HUDEP-2 (cell line): ENCODE results near the gene CACNA1B.

ENCODE experiments used
- DNase-seq, 76 experiments: peaks; one replicate each; lab custom pipeline; 2025; ENCODE audit not compliant: unreplicated experiment in 76 of 76; lab: John Stamatoyannopoulos, UW

The CACNA1B gene

DNA sequence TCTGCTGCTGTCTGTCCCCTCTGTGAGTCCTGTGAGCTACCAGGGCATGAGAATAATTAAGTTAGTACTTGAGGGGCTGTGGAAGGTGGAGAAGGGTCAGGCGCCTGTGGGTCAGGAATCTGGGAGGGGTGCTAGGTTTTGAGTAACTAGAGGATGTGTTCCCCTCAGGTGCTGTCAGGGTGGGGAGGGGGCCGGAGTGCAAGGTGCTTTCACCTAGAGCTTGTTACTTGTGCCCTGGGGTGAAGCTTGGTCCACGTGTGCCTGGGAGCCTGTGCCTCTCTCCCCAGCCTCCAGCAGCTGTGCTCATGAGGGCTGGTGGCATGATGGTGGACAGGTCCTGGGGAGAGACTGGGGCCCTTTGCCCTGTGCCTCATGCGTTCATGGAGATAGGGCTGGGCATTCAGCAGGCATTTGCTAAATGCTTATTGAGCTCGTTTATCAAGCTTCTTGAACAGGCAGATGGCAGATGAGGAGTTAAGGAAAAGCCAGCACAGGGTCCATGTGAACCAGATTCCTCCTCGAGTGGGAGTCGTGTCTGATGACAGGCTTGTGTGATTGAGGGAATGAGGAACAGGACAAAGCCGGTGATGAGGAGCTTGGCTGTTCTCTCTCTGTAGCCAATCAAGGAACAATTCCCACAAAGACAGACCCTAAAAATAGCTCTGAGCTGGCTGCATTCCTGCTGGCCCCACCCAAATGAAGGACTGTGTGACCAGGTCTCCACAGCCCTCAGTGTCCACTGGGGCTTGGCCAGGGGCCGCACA lies 40.9 kb downstream of the CACNA1B start:
- no peak for DNase-seq

DNA sequence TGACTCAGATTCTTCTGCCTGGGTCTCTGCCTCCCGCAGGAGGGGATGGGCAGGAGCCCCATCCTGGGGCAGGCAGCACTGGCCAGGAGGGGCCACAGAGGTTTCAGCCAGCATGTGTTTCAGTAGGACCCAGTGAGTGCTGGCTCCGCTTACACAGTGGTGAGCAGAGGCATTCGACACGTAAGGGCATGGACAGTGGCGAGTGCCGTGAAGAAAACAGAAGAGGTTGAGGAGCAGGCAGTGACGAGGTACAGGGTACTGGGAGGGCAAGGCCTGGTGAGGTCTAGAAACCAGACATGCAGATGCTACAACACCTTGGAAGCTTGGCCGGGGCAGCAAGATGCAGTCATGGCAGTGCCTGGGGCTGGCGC lies 41.5 kb downstream of the CACNA1B start:
- DNase-seq, result no peak

DNA sequence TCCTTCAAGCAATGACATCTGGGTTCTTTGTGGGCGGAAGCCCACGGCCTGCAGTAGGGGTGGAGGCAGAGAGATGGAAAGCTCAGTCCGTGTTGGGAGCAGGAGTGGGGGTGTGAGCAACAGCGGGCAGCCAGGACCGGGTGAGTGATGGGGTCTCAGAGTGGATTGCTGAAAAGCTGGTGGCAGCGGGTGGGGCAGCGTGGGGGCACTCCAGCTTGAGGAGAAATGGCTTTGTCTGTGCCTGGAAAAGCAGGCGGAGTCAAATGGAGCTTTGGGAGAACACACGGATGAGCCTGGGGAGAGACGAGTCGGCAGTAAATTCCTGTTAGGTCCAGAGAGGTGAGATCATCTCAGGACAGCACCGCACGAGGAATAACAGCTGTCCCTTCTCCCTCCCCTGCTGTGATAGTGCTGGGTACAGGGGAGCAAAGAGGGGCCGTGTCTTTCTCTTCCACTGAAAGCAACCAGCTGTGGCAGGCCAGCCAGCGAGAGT lies 42.1 kb downstream of the CACNA1B start:
- DNase-seq, result no peak

DNA sequence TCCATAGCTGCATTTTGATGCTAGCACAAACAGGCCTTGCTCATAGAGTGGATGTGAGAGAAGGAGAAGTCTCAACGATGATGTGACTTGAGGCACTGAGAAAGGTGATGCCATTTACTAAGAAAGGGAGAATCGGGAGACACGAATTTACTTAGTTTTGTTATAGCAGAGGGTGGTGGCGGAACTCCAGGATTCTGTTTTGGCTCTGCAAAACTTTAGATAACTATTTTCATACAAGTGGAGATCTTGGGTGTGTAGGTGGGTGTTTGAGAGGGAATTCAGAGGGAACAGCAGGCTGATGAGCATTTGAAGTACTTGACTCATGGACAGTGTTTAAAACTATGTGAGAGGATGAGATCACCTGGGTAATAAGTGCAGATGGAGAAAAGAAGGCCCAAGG lies 43.2 kb downstream of the CACNA1B start:
- DNase-seq, result no peak

DNA sequence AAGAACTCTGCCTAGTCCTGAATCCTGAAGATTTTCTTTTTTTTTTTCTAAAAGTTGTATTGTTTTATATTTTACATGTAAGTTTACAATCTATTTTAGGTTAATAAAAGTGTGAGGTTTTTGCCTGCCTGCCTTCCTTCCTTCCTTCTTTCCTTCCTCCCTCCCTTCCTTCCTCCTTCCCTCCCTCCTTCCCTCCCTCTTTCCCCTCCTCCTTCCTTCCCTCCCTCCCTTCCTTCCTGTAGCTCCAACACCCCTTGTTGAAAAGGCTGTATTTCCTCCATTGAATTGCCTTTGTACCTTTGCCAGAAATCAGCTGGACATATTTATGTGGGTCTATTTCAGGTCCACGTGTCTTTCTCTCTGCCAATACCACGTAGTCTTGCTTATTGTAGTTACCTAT lies 46.6 kb downstream of the CACNA1B start:
- DNase-seq, result no peak

DNA sequence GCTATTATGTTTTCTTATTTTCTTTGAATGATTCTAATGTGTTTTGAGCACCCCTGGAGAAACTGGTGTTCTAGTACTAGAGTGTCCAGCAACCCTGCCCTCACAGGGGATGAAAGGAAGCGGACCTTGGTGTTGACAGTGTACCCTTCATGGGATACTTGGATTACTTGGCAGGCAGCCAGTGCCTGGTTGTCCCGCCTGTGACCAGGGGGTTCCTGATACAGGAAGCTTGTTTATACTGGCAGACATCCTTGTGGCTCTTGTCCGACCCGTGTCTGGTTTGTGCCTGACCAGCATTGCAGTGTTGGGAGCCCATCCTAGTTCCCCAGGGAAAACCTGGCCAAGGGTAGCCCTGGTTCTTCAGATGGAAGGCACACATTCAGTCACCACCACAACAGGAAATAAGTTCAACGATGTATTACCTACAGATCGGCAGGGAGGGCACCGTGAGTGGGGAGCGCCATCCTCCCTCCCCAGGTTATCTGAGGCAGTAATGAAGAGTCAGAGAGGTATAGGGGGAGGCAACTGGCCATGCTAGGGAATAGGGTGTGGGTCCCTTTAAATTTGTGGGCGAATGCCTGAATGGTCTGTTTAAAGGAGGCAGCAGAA lies 47.3 kb downstream of the CACNA1B start:
- no peak for DNase-seq

DNA sequence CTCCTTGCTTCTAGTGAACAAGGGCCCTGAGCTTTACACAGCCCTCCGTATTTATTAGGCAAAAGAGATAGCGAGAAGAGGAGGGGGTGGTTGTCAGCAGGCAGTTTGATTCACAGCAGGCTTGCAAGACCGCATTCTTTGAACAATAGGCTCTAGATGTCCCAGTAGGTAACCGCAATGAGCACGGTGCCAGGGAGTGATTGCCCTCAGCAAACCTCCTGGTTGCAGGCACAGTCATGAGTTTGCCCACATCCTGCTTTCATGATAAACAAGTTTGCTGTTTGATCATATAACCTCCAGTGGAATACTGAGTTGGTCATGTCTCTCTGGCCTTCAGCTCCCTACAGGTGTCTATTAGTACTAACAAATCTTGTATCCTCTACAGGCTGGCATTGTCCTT lies 66.1 kb downstream of the CACNA1B start:
- no peak for DNase-seq

DNA sequence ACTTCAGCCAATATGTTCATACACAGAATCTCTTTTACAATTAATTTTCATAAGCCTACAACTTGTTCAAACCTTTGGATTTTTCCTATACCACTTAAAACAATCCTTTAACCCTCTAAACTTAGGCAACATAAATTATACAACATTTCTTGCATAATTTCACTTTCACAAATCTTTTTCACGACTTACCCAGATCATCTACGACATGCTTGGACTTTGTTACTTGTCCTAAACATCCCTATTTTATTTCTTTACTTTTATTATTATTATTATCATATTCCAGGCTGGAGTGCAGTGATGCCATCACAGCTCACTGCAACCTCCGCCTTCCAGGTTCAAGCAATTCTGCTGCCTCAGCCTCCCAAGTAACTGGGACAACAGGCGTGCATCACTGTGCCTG lies 68.0 kb downstream of the CACNA1B start:
- no peak for DNase-seq

DNA sequence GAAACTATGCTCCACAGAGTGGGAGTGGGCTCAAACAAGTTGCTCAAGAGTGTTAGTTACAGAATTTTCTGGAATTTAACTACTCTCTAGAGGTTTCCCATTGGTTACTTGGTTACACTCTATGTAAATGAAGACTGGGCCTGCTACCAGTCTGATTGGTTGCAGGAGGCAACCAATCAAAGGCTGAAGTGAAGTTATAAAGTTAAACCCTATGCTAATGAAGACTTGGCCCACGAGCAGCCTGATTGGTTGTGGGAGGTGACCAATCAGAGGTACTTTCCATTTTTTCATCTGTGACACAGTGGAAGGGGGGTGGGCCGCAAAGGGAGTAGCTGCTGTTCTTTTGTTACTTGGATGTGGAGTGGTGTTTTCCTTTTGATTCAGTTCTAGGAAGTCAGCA lies 69.4 kb downstream of the CACNA1B start:
- DNase-seq, result no peak

DNA sequence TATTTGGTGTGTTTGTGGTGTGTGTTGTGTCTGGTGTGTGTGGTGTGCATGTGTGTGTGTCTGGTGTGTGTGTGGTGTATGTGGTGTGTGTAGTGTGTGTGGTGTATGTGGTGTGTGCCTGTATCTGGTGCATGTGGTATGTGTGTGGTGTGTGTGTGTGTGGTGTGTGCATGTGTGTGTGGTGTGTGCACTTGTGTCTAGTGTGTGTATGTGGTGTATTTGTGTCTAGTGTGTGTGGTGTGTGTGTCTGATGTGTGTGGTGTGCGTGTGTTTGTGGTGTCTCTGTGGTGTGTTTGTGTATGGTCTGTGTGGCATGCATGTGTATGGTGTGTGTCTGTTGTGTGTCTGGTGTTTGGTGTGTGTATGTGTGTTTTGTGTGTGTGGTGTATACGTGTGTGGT lies 71.1 kb downstream of the CACNA1B start:
- no peak for DNase-seq

DNA sequence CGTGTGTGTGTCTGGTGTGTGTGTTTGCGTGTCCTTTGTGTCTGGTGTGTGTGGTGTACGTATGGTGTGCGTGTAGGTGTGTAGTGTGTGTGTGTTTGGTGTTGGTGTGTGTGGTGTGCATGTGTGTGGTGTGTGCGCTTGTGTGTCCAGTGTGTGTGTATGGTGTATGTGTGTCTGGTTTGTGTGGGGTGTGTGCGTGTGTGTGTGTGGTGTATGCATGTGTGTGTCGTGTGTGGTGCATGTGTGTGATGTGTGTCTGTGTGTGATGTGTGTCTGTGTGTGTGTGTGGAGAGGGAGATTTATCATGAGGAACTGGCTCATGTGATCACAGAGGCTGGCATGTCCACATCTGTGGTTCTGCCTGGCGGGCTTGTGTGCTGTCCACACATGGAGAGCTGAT lies 71.7 kb downstream of the CACNA1B start:
- no peak for DNase-seq

DNA sequence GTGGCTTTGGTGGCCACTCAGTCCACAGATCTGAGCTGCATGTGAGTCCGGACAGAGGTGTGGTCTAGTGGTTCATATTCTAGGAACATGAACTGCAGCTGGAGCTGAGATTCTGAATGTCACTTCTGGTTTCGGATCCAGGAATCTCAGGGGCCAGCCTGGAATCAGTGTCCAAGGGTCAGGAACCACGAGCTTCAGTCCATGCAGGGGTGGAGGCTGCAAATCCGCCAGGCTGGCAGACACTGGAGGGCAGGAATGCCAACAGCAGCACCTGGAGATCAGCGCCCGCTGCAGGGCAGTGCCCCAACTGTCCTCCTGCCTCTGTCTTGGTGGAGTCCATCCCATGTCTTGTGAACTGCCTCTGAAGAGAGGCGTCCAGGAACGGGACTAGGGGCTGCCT lies 73.5 kb downstream of the CACNA1B start:
- no peak for DNase-seq

DNA sequence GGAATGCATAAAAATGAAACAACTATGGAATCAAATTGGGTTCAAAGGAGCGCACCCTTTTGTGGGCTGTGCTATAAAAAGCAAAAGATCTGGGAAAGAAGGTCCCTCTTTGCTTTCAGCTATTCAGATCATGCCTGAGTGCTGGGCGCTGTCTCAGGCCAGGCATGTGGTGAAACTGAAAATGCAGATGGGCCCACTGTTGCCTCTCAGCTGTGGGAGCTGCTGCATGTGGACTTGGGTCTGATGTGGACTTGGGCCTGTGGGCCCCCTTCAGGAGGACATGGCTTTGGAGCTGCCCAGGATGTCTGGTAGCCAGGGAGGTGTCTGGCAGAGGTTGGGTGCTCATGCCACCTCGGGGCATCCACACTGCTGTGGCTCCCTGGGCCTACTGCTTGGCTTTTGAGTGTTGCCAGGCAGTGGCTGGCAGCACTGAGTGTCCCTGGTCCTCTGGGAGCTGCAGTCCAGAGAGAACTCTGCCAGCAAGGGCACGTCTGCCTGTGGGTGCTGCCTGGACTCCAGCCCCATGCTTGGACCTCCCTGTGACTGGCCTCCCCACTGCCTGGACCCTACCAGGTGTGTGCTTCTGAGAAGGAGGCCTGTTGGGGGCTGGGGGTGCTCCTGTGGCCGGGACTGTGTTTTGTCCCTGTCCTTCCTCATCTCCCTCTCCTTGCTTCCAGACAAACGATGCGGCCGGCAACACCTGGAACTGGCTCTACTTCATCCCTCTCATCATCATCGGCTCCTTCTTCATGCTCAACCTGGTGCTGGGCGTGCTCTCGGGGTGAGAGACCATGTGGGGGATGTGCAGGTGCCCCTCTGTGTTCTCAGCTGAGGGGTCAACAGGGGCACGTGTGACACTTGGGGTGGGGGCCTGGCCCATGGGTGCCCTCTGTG lies 74.3 kb downstream of the CACNA1B start:
- DNase-seq, result no peak

DNA sequence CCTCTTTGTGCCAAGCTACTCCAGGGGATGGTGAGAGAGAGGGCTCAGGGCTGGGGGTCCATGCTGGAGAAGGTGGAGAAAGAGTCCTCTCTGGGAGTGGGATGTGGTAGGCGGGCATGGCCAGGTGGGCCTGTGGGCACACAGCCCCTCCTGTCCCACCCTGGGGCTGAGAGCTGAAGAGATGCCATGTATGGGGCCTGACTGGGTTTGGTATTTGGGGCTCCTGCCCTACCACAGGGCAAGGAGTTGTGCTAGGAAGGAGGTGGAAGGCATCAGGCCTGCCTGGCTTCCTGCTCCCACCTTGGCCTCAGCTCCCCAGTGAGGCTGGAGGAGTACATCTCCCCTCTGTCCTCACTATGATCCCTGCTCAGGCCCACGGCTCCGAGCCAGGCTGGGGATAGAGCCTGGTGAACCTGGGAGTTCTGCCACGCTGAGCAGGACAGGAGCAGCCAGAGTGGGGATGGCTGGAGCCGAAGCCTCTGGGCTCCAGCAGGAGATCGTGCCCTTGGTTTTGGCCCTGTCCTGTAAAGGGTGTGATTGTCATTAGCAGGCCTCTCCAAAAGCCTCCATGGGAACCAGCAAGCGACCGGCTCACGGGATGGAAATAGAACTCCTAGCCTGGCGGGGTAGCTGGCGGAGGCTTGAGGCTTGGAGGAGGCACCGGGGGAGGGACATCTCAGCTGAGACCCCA lies 75.5 kb downstream of the CACNA1B start:
- no peak for DNase-seq

DNA sequence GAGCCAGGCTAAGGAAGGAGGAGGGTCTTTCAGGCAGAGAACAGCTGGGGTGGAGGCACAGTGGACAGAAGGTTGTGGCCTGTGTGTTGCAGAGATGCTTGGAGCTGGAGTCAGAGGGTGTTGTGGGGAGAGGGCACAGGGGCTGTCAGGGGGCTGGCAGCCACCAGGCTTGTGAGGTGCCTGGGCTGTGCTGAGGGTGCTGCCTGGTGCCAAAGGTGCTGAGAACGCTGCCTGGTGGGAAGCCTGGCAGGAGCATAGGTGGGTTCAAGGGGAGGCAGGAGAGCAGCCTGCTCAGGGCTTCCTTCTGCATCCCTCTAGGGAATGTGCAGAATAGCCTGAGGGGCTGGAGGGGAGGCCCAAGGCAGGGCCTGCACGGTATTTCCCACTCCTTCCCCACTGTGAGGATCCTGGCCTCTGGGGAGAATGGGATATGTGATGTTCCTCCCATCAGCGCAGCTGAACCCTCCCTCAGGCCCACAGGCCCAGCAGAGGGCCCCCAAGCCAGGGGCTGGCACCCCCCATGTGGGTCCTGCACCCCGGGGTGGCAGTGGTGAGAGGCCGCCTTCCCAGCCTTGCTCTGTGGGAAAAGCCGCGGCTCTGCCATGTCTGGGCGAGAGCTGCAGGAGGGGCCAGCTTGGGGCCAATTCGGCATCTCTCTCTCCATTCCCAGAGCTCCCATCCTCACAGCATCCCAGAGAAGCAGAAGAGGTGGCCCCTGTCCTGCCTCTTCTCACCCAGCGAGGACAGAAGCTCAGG lies 76.3 kb downstream of the CACNA1B start:
- no peak for DNase-seq

DNA sequence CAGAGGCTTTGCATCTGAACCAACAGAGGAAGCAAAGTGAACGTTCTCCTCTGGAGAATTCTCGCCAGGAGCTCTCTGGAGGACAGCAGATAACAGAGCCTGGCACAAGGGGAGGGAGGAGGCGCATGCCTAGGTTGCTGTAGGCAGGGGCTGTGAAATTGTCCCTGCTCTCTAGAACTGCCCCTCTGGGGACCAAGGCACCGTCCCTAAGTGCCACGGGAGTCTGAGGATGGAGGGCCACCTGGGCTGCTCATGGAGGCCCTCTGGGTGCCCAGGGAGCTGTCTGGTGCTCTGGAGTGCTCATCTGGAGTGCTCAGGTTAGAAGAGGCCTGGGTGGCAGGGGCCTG lies 77.6 kb downstream of the CACNA1B start:
- no peak for DNase-seq

DNA sequence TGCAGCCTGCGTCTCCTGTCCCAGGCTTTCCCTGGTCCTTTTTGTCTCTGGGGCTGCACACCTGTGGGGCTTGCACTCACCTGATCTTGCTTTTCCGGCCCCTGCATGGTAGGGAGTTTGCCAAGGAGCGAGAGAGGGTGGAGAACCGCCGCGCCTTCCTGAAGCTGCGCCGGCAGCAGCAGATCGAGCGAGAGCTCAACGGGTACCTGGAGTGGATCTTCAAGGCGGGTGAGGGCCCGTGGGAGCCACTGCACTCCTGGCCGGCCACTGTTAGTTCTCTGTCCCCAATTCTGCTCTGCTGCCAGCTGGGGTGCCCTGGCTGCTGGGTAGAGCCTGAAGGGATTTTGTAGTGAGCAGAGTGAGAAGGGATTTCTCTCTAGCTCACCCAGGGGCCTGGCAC lies 78.0 kb downstream of the CACNA1B start:
- no peak for DNase-seq

DNA sequence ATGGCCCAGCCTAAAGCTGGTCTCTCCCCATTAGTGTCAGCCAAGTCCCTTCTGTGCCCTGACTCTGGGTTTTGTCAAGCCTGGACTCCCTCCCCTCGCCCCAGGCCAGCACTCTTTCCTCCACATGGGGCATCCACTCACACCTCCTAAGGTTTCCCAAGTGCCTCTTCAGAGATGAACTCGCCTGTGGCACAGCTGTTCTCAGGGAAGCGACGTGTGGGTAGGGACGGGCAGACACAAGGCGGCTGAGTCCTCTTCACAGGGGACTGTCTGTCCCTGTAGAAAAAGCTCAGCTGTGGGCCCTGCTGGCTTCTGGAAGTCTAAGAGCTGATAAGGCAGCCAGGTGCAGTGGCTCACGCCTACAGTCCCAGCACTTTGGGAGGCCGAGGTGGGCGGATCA lies 78.5 kb downstream of the CACNA1B start:
- no peak for DNase-seq

DNA sequence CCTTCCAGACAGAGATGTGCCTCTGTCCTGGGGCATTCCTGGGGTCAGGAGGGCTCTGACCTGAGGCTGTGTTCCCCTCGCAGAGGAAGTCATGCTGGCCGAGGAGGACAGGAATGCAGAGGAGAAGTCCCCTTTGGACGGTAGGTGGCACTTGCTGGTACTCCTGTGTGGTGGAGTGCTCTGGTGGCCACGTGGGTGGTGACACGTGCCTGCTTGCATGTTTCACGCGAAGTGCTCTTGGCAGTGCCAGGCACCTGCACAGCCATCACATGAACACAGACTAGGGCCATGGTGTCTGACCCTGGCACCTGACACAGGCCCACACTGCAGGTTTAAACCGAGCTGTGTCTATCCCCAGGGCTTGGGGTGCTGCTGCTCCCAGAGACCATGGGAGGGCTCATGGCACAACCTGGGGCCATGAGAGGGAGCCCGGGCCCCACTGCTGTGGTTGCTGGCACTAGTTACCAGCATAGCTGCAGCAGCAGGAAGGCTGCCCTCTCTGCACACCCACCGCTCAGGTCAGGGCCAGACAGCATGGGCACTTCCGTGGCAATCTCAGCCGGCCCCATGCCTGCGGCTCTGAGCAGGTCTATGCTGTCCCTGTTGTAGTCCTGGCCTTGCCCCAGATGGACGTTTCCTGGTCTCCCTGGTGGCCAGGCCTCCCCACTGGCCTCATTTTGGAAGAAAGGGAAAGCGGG lies 79.3 kb downstream of the CACNA1B start:
- peak in 2 of 76 experiments; percentile 3 to 12 for DNase-seq
